GM12878 (cell line): ENCODE results near the gene RIOK1. TPM values are rescaled to one million over a fixed set of nuclear protein-coding genes. Genes with fewer than 3 reads are reported as not detected.

ENCODE experiments used
- ATAC-seq: fragments of 200-7000 bp; cut with Tn5 transposase; 3 replicates; pipeline ENCODE4 v1.9.1; 2020; ENCODE audit warnings: mild to moderate bottlenecking, moderate library complexity
- BruUV-seq: library from RNA; stranded (reverse); fragments of 400-500 nt; replicated peaks from 2 replicates; lab custom pipeline; 2021; lab: Mats Ljungman, UMichigan
- CTCF ChIA-PET: fragments of 300-600 bp; sonication (Branson Sonifier 250); formaldehyde crosslinking; extraction: SDS; loops from one replicate; lab custom pipeline; 2021; ENCODE audit warnings: inconsistent platforms; lab: Yijun Ruan, JAX
- POLR2A ChIA-PET: fragments of 350-600 bp; formaldehyde crosslinking; extraction: SDS; loops from one replicate; lab custom pipeline; 2021; ENCODE audit warnings: inconsistent platforms; lab: Charles Lee
- RAD21 ChIA-PET: fragments of 300-600 bp; sonication (Branson Sonifier 250); formaldehyde crosslinking; loops from one replicate; lab custom pipeline; 2023; ENCODE audit warnings: antibody characterized with exemption; ENCODE audit not compliant: unreplicated experiment; lab: Charles Lee
- SMC1A ChIA-PET: fragments of 300-600 bp; sonication (Branson Sonifier 250); formaldehyde crosslinking; loops from one replicate; lab custom pipeline; 2023; ENCODE audit not compliant: unreplicated experiment, uncharacterized antibody; lab: Charles Lee
- DNase-seq: peaks from one replicate; pipeline ENCODE4 v3.0.0-alpha.2; 2011; ENCODE audit warnings: low read depth, low spot score
- FAIRE-seq: peaks from 3 replicates; lab custom pipeline; 2011; peaks lifted over from hg19 to GRCh38; lab: Jason Lieb, UNC
- H2AFZ ChIP-seq: 2 replicates; pipeline ENCODE4 v1.6.0; 2011; ENCODE audit warnings: low read depth, low read length, control low read depth; ENCODE audit not compliant: control insufficient read depth
- H3K27ac ChIP-seq: 2 replicates; pipeline ENCODE4 v1.5.1; 2011; ENCODE audit warnings: control low read depth; ENCODE audit not compliant: control insufficient read depth, insufficient read depth
- H3K27me3 ChIP-seq, 2 experiments: replicated peaks in 1 of 2; 2 replicates each; pipeline versions ENCODE4 v1.6.0 to v1.6.1; 2011; ENCODE audit warnings: low read length in 1 of 2; ENCODE audit not compliant: control insufficient read depth in 2 of 2, insufficient read depth in 2 of 2
- H3K36me3 ChIP-seq, 2 experiments: 2 replicates each; pipeline ENCODE4 v1.5.1; 2011; ENCODE audit warnings: low read length in 1 of 2; ENCODE audit not compliant: control insufficient read depth in 2 of 2, insufficient read depth in 2 of 2
- H3K4me1 ChIP-seq: 2 replicates; pipeline ENCODE4 v1.6.1; 2011; ENCODE audit warnings: mild to moderate bottlenecking, low read length, moderate library complexity, mixed read lengths; ENCODE audit not compliant: control insufficient read depth, insufficient read depth
- H3K4me2 ChIP-seq: 2 replicates; pipeline ENCODE4 v1.6.0; 2011; ENCODE audit warnings: control low read depth; ENCODE audit not compliant: control insufficient read depth, insufficient read depth
- H3K4me3 ChIP-seq: fragments of 200-600 bp; sonication (generic); 2 replicates; pipeline ENCODE4 v1.5.1; 2016
- H3K79me2 ChIP-seq: 2 replicates; pipeline ENCODE4 v1.6.0; 2011; ENCODE audit warnings: low read length; ENCODE audit not compliant: control insufficient read depth, insufficient read depth
- H3K9ac ChIP-seq: 2 replicates; pipeline ENCODE4 v1.8.0; 2011; ENCODE audit warnings: low read length, control low read depth, mixed read lengths; ENCODE audit not compliant: control insufficient read depth, insufficient read depth
- H3K9me3 ChIP-seq: replicated peaks from 3 replicates; pipeline ENCODE4 v1.5.1; 2011; ENCODE audit warnings: mild to moderate bottlenecking, low read length; ENCODE audit not compliant: control insufficient read depth, insufficient read depth
- H4K20me1 ChIP-seq: 2 replicates; pipeline ENCODE4 v1.6.0; 2011; ENCODE audit not compliant: control insufficient read depth, insufficient read depth
- ATF3 ChIP-seq: IDR thresholded peaks from 2 replicates; pipeline ENCODE4 v1.6.1; 2011; ENCODE audit warnings: low read depth, mild to moderate bottlenecking, low read length, moderate library complexity, borderline replicate concordance; ENCODE audit errors: extremely low read depth
- BCLAF1 ChIP-seq: fragments of 450-650 bp; IDR thresholded peaks from 2 replicates; pipeline ENCODE4 v1.6.1; 2017; ENCODE audit warnings: antibody characterized with exemption, mild to moderate bottlenecking, moderate library complexity
- BHLHE40 ChIP-seq, 2 experiments: fragments of 450-650 bp in 1 of 2; IDR thresholded peaks; 2 replicates each; pipeline ENCODE4 v1.6.1; 2011 to 2017; ENCODE audit warnings: low read depth in 2 of 2, borderline replicate concordance in 1 of 2, improper control_type of control experiment in 1 of 2, low read length in 1 of 2, mild to moderate bottlenecking in 1 of 2
- CTCF ChIP-seq, 3 experiments: IDR thresholded peaks in 2 of 3; conservative IDR thresholded peaks in 1 of 3; 2 replicates each; pipeline ENCODE4 v1.5.1; 2011; ENCODE audit warnings: low read depth in 3 of 3, low read length in 3 of 3, mild to moderate bottlenecking in 3 of 3, control low read depth in 2 of 3, moderate library complexity in 2 of 3, inconsistent platforms in 1 of 3, mixed read lengths in 1 of 3; ENCODE audit not compliant: control insufficient read depth in 2 of 3, insufficient read depth in 1 of 3; ENCODE audit errors: extremely low read depth in 1 of 3
- ELK1 ChIP-seq: IDR thresholded peaks from 2 replicates; pipeline ENCODE4 v1.6.1; 2012; ENCODE audit warnings: low read depth, low read length, improper control_type of control experiment
- EP300 ChIP-seq, 2 experiments: fragments of 150-350 bp in 1 of 2; IDR thresholded peaks; 2 replicates each; pipeline ENCODE4 v1.6.1; 2011 to 2012; ENCODE audit warnings: low read depth in 2 of 2, low read length in 2 of 2, borderline replicate concordance in 1 of 2, improper control_type of control experiment in 1 of 2, inconsistent platforms in 1 of 2; ENCODE audit not compliant: control insufficient read depth in 1 of 2
- FOS ChIP-seq: IDR thresholded peaks from 3 replicates; pipeline ENCODE4 v1.6.1; 2011; ENCODE audit warnings: borderline replicate concordance; ENCODE audit not compliant: insufficient read length; ENCODE audit errors: extremely low read depth
- RCOR1 ChIP-seq: conservative IDR thresholded peaks from 2 replicates; pipeline ENCODE4 v1.6.1; 2012; ENCODE audit warnings: low read depth, low read length, improper control_type of control experiment
- SUPT20H ChIP-seq: IDR thresholded peaks from 2 replicates; pipeline ENCODE4 v1.6.1; 2011; ENCODE audit warnings: low read depth, mild to moderate bottlenecking, low read length, moderate library complexity, borderline replicate concordance; ENCODE audit not compliant: control insufficient read depth
- TAF1 ChIP-seq: IDR thresholded peaks from 2 replicates; pipeline ENCODE4 v1.6.1; 2011; ENCODE audit warnings: mild to moderate bottlenecking, low read depth, low read length, borderline replicate concordance
- ZNF384 ChIP-seq: IDR thresholded peaks from 2 replicates; pipeline ENCODE4 v1.6.1; 2012; ENCODE audit warnings: low read depth, mild to moderate bottlenecking, low read length, improper control_type of control experiment, borderline replicate concordance
- WGBS: methylation state at CpG from one replicate; pipeline ENCODE4 v1.1.6; 2016; ENCODE audit warnings: low lambda C conversion rate; ENCODE audit not compliant: insufficient replicate concordance, insufficient coverage; ENCODE audit errors: missing lambda C conversion rate; 5-methylcytosine and 5-hydroxymethylcytosine counted together
- in situ Hi-C: fragments of 300-500 bp; cut with MboI; formaldehyde crosslinking; loops from 9 replicates; pipeline ENCODE4 v1.14.3; 2018; ENCODE audit warnings: mixed read lengths
- intact Hi-C: fragments of 100-400 bp; cut with micrococcal nuclease; formaldehyde crosslinking; loops from one replicate; pipeline ENCODE4 v1.14.2; 2022; ENCODE audit not compliant: unreplicated experiment
- polyA plus RNA-seq, 11 experiments: library from polyadenylated mRNA; depleted of rRNA in 4 of 11; unstranded in 6 of 11; stranded (reverse) in 5 of 11; fragments of >200 nt; fragmentation: Nextera tagmentation in 4 of 11; fragmentation: Illumina TruSeq in 1 of 11; extraction: Ambion mirVana in 4 of 11; extraction: Trizol in 1 of 11; gene quantifications; 1 replicate in 1 of 11; 2 replicates in 10 of 11; pipeline versions ENCODE4 v1.2.1 to v1.2.3, GENCODE V29; 2011 to 2016; ENCODE audit warnings: inconsistent platforms in 2 of 11, missing spikeins in 2 of 11, low read depth in 1 of 11
- total RNA-seq, 4 experiments: library from RNA; depleted of rRNA in 3 of 4; stranded (reverse); fragments of >200 nt in 3 of 4; fragmentation: Illumina TruSeq in 1 of 4; extraction: Trizol in 1 of 4; gene quantifications; 2 replicates each; pipeline versions ENCODE4 v1.2.1 to v1.2.3, GENCODE V29; 2013 to 2021

RIOK1 gene
- total and polyA plus RNA-seq, 10 of the 15 experiments (the other 5 are each of a cell fraction or from before 2014, with no cell fraction given): 16.1 to 44.6 (median 33.7) TPM

GRCh38 chr6:7426447-7427169, 37.0 kb downstream of the RIOK1 start:
- Histone ChIP-seq H3K4me1 (no peaks in the 10 kb centered on the region), H3K9me3 (no peaks in the 10 kb centered on the region), H2AFZ (no peak overlapping the region), H3K9ac (no peak overlapping the region), H3K79me2 (no peaks in the 10 kb centered on the region), H4K20me1 (no peaks in the 10 kb centered on the region), H3K4me3 (no peak overlapping the region), H3K4me2 (no peak overlapping the region), H3K27me3 (no peaks in the 10 kb centered on the region), H3K36me3 (no peaks in the 10 kb centered on the region), H3K27ac (no peak overlapping the region)
- no peak for TF ChIP-seq ZNF384
- no peak for TF ChIP-seq FOS
- no peak for TF ChIP-seq TAF1
- no peak for TF ChIP-seq BHLHE40 (IDR thresholded peaks at IDR 0.05; ENCODE audit: borderline replicate concordance in 1 of 2, low read depth in 2 of 2, low read length in 1 of 2)
- TF ChIP-seq BCLAF1: no peak
- no peak for TF ChIP-seq RCOR1
- TF ChIP-seq CTCF (IDR thresholded peaks at IDR 0.05 in 2 of 3, conservative IDR thresholded peaks at IDR 0.05 in 1 of 3; ENCODE audit: control insufficient read depth in 2 of 3, extremely low read depth in 1 of 3, insufficient read depth in 1 of 3, low read depth in 3 of 3, low read length in 3 of 3): no peak
- TF ChIP-seq ATF3: no peak
- no peak for TF ChIP-seq ELK1
- TF ChIP-seq EP300 (IDR thresholded peaks at IDR 0.05; ENCODE audit: borderline replicate concordance in 1 of 2, control insufficient read depth in 1 of 2, low read depth in 2 of 2, low read length in 2 of 2): no peak
- TF ChIP-seq SUPT20H: no peak
- 76% methylated on average over 16 of the region's 16 CpGs for WGBS
- no peak for DNase-seq
- ChIA-PET SMC1A (interaction anchor here (1.0 to 1.6 kb wide), 2 partner anchors 16 to 185 kb away, joined by 3 to 4 read pairs; no protein-coding TSS in a partner anchor), POLR2A (no interaction called here), RAD21 (no interaction called here), CTCF (interaction anchor here (0.9 kb wide), 1 partner anchor 10 kb away, joined by 3 read pairs; no protein-coding TSS in a partner anchor)
- ATAC-seq: no peak
- intact Hi-C loops: loop anchor here (10.0 kb wide), 1 partner anchor 188 kb away; no protein-coding TSS in a partner anchor
- no TSS peak for BruUV-seq
- no peak for FAIRE-seq
- in situ Hi-C loops: no loop called here
